Thymus (tissue), 11 donors: Measurements from ENCODE around the gene IFNL4. TPM values are rescaled to one million over a fixed set of nuclear protein-coding genes. Genes with fewer than 3 reads are reported as not detected.

Experiments
- DNase-seq, 9 donors: peaks; one replicate each; pipeline ENCODE4 v3.0.0-alpha.2; 2013; ENCODE audit warnings: low spot score in 9 of 9, low read depth in 6 of 9, missing footprints in 1 of 9
- H3K27ac ChIP-seq, 2 donors: one replicate each; pipeline ENCODE4 v1.5.1; 2013; ENCODE audit warnings: control low read depth in 1 of 2, low read depth in 1 of 2, low read length in 1 of 2, mild to moderate bottlenecking in 1 of 2, moderate library complexity in 1 of 2
- H3K27me3 ChIP-seq, 2 donors: one replicate each; pipeline ENCODE4 v1.5.1; 2013; ENCODE audit warnings: low read length in 1 of 2; ENCODE audit not compliant: control insufficient read depth in 2 of 2, insufficient read depth in 1 of 2
- H3K36me3 ChIP-seq, 2 donors: one replicate each; pipeline ENCODE4 v1.5.1; 2013; ENCODE audit warnings: low read length in 1 of 2, mild to moderate bottlenecking in 1 of 2, moderate library complexity in 1 of 2; ENCODE audit not compliant: control insufficient read depth in 2 of 2, insufficient read depth in 2 of 2
- H3K4me1 ChIP-seq, 2 donors: one replicate each; pipeline ENCODE4 v1.5.1; 2013; ENCODE audit warnings: low read length in 2 of 2; ENCODE audit not compliant: control insufficient read depth in 2 of 2, insufficient read depth in 2 of 2
- H3K4me3 ChIP-seq, 2 donors: one replicate each; pipeline ENCODE4 v1.5.1; 2013; ENCODE audit warnings: low read length in 2 of 2, control low read depth in 1 of 2, mild to moderate bottlenecking in 1 of 2
- H3K9me3 ChIP-seq, 2 donors: one replicate each; pipeline ENCODE4 v1.5.1; 2013; ENCODE audit warnings: low read length in 1 of 2, mild to moderate bottlenecking in 1 of 2; ENCODE audit not compliant: control insufficient read depth in 2 of 2, insufficient read depth in 1 of 2
- WGBS: extraction: QIAGEN DNeasy Blood & Tissue Kit; methylation state at CpG from one replicate; pipeline ENCODE4 v1.1.7; 2013; 5-methylcytosine and 5-hydroxymethylcytosine counted together
- polyA plus RNA-seq: library from polyadenylated mRNA; stranded (reverse); fragments of 200-250 nt; gene quantifications from one replicate; pipeline ENCODE4 v1.2.3, GENCODE V29; 2013
- total RNA-seq: library from RNA; stranded (reverse); fragments of 120-200 nt; gene quantifications from one replicate; pipeline ENCODE4 v1.2.4, GENCODE V29; 2013
- donor health status: healthy.

Gene IFNL4
- total and polyA plus RNA-seq, 2 donors = 0.05 TPM; not detected in 1

GRCh38 chr19:39263912-39264305 lies 15.3 kb upstream of the IFNL4 start:
- Histone ChIP-seq H3K36me3 (no peaks in the 10 kb centered on the region), H3K4me1 (no peaks in the 10 kb centered on the region), H3K27me3 (peaks cover 35 to 53% of the 10 kb centered on the region in 2 donors), H3K9me3 (no peaks in the 10 kb centered on the region), H3K27ac (no peak overlapping the region), H3K4me3 (no peak overlapping the region)
- WGBS = 32% methylated on average over 17 of the region's 17 CpGs
- DNase-seq = no peak

GRCh38 chr19:39262496-39262895 lies 13.8 kb upstream of the IFNL4 start:
- H3K27me3 ChIP-seq = peaks cover 35 to 51% of the 10 kb centered on the region in 2 donors
- H3K36me3 ChIP-seq = no peaks in the 10 kb centered on the region
- H3K9me3 ChIP-seq = no peaks in the 10 kb centered on the region
- H3K4me1 ChIP-seq = no peaks in the 10 kb centered on the region
- no peak overlapping the region for H3K4me3 ChIP-seq
- 95% methylated on average over 4 of the region's 4 CpGs for whole genome bisulfite sequencing
- DNase-seq = no peak
- no peak overlapping the region for H3K27ac ChIP-seq

- 93% methylated on average over 3 of the region's 3 CpGs for WGBS
- Histone ChIP-seq H3K27me3 (peaks cover 35 to 49% of the 10 kb centered on the region in 2 donors), H3K27ac (no peak overlapping the region), H3K36me3 (no peaks in the 10 kb centered on the region), H3K4me1 (no peaks in the 10 kb centered on the region), H3K4me3 (no peak overlapping the region), H3K9me3 (no peaks in the 10 kb centered on the region)
- no peak for DNase-seq
These were observed 13.0 kb upstream of the IFNL4 start for GRCh38 chr19:39261704-39262103.

- Histone ChIP-seq H3K4me1 (no peaks in the 10 kb centered on the region), H3K27ac (no peak overlapping the region), H3K9me3 (peaks cover 0 to 1% of the 10 kb centered on the region in 2 donors), H3K4me3 (no peak overlapping the region), H3K27me3 (peaks cover 0 to 29% of the 10 kb centered on the region in 2 donors), H3K36me3 (no peaks in the 10 kb centered on the region)
- no peak for DNase-seq
- over 99% methylated on average over 4 of the region's 4 CpGs for WGBS
These were observed 8.6 kb upstream of the IFNL4 start for GRCh38 chr19:39257227-39257626.

- no peak for DNase-seq
- H3K27ac ChIP-seq = no peak overlapping the region
- H3K4me1 ChIP-seq = no peaks in the 10 kb centered on the region
- 96% methylated on average over 29 of the region's 29 CpGs for WGBS
- no peaks in the 10 kb centered on the region for H3K36me3 ChIP-seq
- H3K4me3 ChIP-seq = no peak overlapping the region
- H3K9me3 ChIP-seq = peaks cover 0 to 1% of the 10 kb centered on the region in 2 donors
- H3K27me3 ChIP-seq = peaks cover 0 to 28% of the 10 kb centered on the region in 2 donors
These were observed 6.1 kb upstream of the IFNL4 start for GRCh38 chr19:39254531-39255345.

GRCh38 chr19:39253374-39254149 lies 4.9 kb upstream of the IFNL4 start:
- Histone ChIP-seq H3K4me1 (no peaks in the 10 kb centered on the region), H3K36me3 (no peaks in the 10 kb centered on the region), H3K27ac (no peak overlapping the region), H3K9me3 (peaks cover 0 to 1% of the 10 kb centered on the region in 2 donors), H3K27me3 (peaks cover 0 to 40% of the 10 kb centered on the region in 2 donors), H3K4me3 (no peak overlapping the region)
- WGBS = 88% methylated on average over 8 of the region's 8 CpGs
- no peak for DNase-seq

- peaks cover 4 to 51% of the 10 kb centered on the region in 2 donors for H3K27me3 ChIP-seq
- no peaks in the 10 kb centered on the region for H3K36me3 ChIP-seq
- WGBS = 7% methylated on average over 3 of the region's 3 CpGs
- no peak for DNase-seq
- H3K4me3 ChIP-seq = no peak overlapping the region
- peaks cover 0 to under 1% of the 10 kb centered on the region in 2 donors for H3K4me1 ChIP-seq
- peaks cover 0 to 1% of the 10 kb centered on the region in 2 donors for H3K9me3 ChIP-seq
- H3K27ac ChIP-seq = no peak overlapping the region
These were observed 3.8 kb upstream of the IFNL4 start for GRCh38 chr19:39252458-39252857.

GRCh38 chr19:39251846-39252245 lies 3.2 kb upstream of the IFNL4 start:
- Histone ChIP-seq H3K27me3 (peaks cover 9 to 57% of the 10 kb centered on the region in 2 donors), H3K4me3 (no peak overlapping the region), H3K27ac (no peak overlapping the region), H3K4me1 (peaks cover 0 to 5% of the 10 kb centered on the region in 2 donors), H3K36me3 (no peaks in the 10 kb centered on the region), H3K9me3 (peaks cover 0 to 1% of the 10 kb centered on the region in 2 donors)
- WGBS = 73% methylated on average over 3 of the region's 3 CpGs
- DNase-seq = no peak

- H3K27me3 ChIP-seq = peaks cover 9 to 56% of the 10 kb centered on the region in 2 donors
These were observed 2.4 kb upstream of the IFNL4 start for GRCh38 chr19:39251081-39251480.

More at GRCh38 chr19:39251081-39251480, 2.4 kb upstream of the IFNL4 start:
- DNase-seq = no peak
- Histone ChIP-seq H3K4me3 (no peak overlapping the region), H3K9me3 (peaks cover 0 to 1% of the 10 kb centered on the region in 2 donors), H3K4me1 (peaks cover 0 to 5% of the 10 kb centered on the region in 2 donors), H3K36me3 (no peaks in the 10 kb centered on the region), H3K27ac (no peak overlapping the region)
- 98% methylated on average over 5 of the region's 5 CpGs for WGBS
